Liver (tissue), 9 donors: ENCODE measurements around the gene AUNIP. TPM values are rescaled to one million over a fixed set of nuclear protein-coding genes. Genes with fewer than 3 reads are reported as not detected.

Experiments
- DNase-seq: peaks from one replicate; pipeline ENCODE4 v3.0.0-alpha.2; 2017; ENCODE audit warnings: low spot score
- H3K27ac ChIP-seq, 2 donors: one replicate each; pipeline ENCODE4 v1.7.0; 2013; ENCODE audit warnings: inconsistent platforms in 2 of 2, low read length in 2 of 2, control low read depth in 1 of 2, low read depth in 1 of 2, mild to moderate bottlenecking in 1 of 2
- H3K27me3 ChIP-seq, 4 donors: one replicate each; pipeline versions ENCODE4 v1.6.1 to v1.7.0; 2013; ENCODE audit warnings: low read length in 3 of 4, inconsistent platforms in 1 of 4, mild to moderate bottlenecking in 1 of 4, moderate library complexity in 1 of 4; ENCODE audit not compliant: control insufficient read depth in 4 of 4, insufficient read depth in 4 of 4
- H3K36me3 ChIP-seq, 4 donors: one replicate each; pipeline versions ENCODE4 v1.6.1 to v1.7.0; 2013; ENCODE audit warnings: low read length in 3 of 4, mild to moderate bottlenecking in 3 of 4, low read depth in 1 of 4, moderate library complexity in 1 of 4; ENCODE audit not compliant: control insufficient read depth in 4 of 4, insufficient read depth in 3 of 4
- H3K4me1 ChIP-seq, 4 donors: one replicate each; pipeline versions ENCODE4 v1.6.1 to v1.7.0; 2013; ENCODE audit warnings: low read length in 3 of 4, mild to moderate bottlenecking in 3 of 4, moderate library complexity in 1 of 4; ENCODE audit not compliant: control insufficient read depth in 4 of 4, insufficient read depth in 4 of 4
- H3K4me3 ChIP-seq, 3 donors: one replicate each; pipeline versions ENCODE4 v1.6.1 to v1.7.0; 2013; ENCODE audit warnings: low read length in 3 of 3, control low read depth in 1 of 3, low read depth in 1 of 3, mild to moderate bottlenecking in 1 of 3
- H3K9ac ChIP-seq, 2 donors: one replicate each; pipeline ENCODE4 v1.7.0; 2013; ENCODE audit warnings: low read length in 2 of 2, mild to moderate bottlenecking in 2 of 2, moderate library complexity in 2 of 2, control low read depth in 1 of 2, low read depth in 1 of 2
- H3K9me3 ChIP-seq, 4 donors: one replicate each; pipeline versions ENCODE4 v1.6.1 to v1.7.0; 2013; ENCODE audit warnings: low read length in 3 of 4; ENCODE audit not compliant: control insufficient read depth in 4 of 4
- EGR1 ChIP-seq, 2 donors: IDR thresholded peaks; 2 replicates each; pipeline ENCODE4 v1.6.1; 2016 to 2018; ENCODE audit warnings: antibody characterized with exemption in 2 of 2, low read depth in 2 of 2
- FOXA1 ChIP-seq: IDR thresholded peaks from 2 replicates; pipeline ENCODE4 v1.6.1; 2016; ENCODE audit warnings: antibody characterized with exemption
- FOXA2 ChIP-seq: IDR thresholded peaks from 2 replicates; pipeline ENCODE4 v1.6.1; 2016; ENCODE audit warnings: antibody characterized with exemption
- GABPA ChIP-seq, 2 donors: IDR thresholded peaks in 1 of 2; conservative IDR thresholded peaks in 1 of 2; 2 replicates each; pipeline ENCODE4 v1.6.1; 2016; ENCODE audit warnings: antibody characterized with exemption in 2 of 2, mild to moderate bottlenecking in 1 of 2, moderate library complexity in 1 of 2
- HNF4A ChIP-seq, 2 donors: conservative IDR thresholded peaks; 2 replicates each; pipeline ENCODE4 v1.6.1; 2016; ENCODE audit warnings: antibody characterized with exemption in 2 of 2, mild to moderate bottlenecking in 2 of 2
- HNF4G ChIP-seq: IDR thresholded peaks from 2 replicates; pipeline ENCODE4 v1.6.1; 2016; ENCODE audit warnings: antibody characterized with exemption
- JUND ChIP-seq, 2 donors: IDR thresholded peaks; 2 replicates each; pipeline ENCODE4 v1.6.1; 2016; ENCODE audit warnings: antibody characterized with exemption in 2 of 2
- NR2F2 ChIP-seq: IDR thresholded peaks from 2 replicates; pipeline ENCODE4 v1.6.1; 2016; ENCODE audit warnings: antibody characterized with exemption
- RAD21 ChIP-seq, 2 donors: IDR thresholded peaks; 2 replicates each; pipeline ENCODE4 v1.6.1; 2016; ENCODE audit warnings: antibody characterized with exemption in 2 of 2, mild to moderate bottlenecking in 2 of 2
- RXRA ChIP-seq, 2 donors: IDR thresholded peaks; 2 replicates each; pipeline ENCODE4 v1.6.1; 2017 to 2018; ENCODE audit warnings: antibody characterized with exemption in 2 of 2, mild to moderate bottlenecking in 1 of 2
- SP1 ChIP-seq: IDR thresholded peaks from 2 replicates; pipeline ENCODE4 v1.6.1; 2018; ENCODE audit warnings: antibody characterized with exemption, mild to moderate bottlenecking
- TAF1 ChIP-seq: conservative IDR thresholded peaks from 2 replicates; pipeline ENCODE4 v1.6.1; 2016; ENCODE audit warnings: antibody characterized with exemption, mild to moderate bottlenecking
- YY1 ChIP-seq: IDR thresholded peaks from 2 replicates; pipeline ENCODE4 v1.6.1; 2016; ENCODE audit warnings: antibody characterized with exemption, mild to moderate bottlenecking
- WGBS: extraction: QIAGEN DNeasy Blood & Tissue Kit; methylation state at CpG from one replicate; pipeline ENCODE4 v1.1.7; 2013; 5-methylcytosine and 5-hydroxymethylcytosine counted together
- polyA plus RNA-seq, 2 donors: library from polyadenylated mRNA; stranded (reverse) in 1 of 2; unstranded in 1 of 2; fragments of 200-250 nt in 1 of 2; fragments of >200 nt in 1 of 2; fragmentation: Nextera tagmentation in 1 of 2; extraction: Ambion mirVana in 1 of 2; gene quantifications; one replicate each; pipeline versions ENCODE4 v1.2.1 to v1.2.3, GENCODE V29; 2013 to 2015
- total RNA-seq, 2 donors: library from RNA; depleted of rRNA; stranded (reverse); fragments of >200 nt; gene quantifications; one replicate each; pipeline ENCODE4 v1.2.3, GENCODE V29; 2014
- TF ChIP-seq, protein P1 (sequence below): fragments of 150-350 bp; IDR thresholded peaks from 2 replicates; pipeline ENCODE4 v1.5.1; 2017; ENCODE audit warnings: improper control_type of control experiment, low read depth, low read length; ENCODE audit not compliant: missing input control
- TF ChIP-seq, protein P2 (sequence below): IDR thresholded peaks from 2 replicates; pipeline ENCODE4 v1.6.1; 2016; ENCODE audit warnings: antibody characterized with exemption, mild to moderate bottlenecking
- TF ChIP-seq, protein P3 (sequence below): IDR thresholded peaks from 2 replicates; pipeline ENCODE4 v1.6.1; 2016; ENCODE audit warnings: antibody characterized with exemption
- TF ChIP-seq, protein P4 (sequence below): IDR thresholded peaks from 2 replicates; pipeline ENCODE4 v1.6.1; 2016; ENCODE audit warnings: antibody characterized with exemption
- TF ChIP-seq, protein P5 (sequence below): IDR thresholded peaks from 2 replicates; pipeline ENCODE4 v1.6.1; 2016; ENCODE audit warnings: antibody characterized with exemption
- donor health status: healthy.
- donor health status: healthy.
- donor health status: healthy.
- donor health status: healthy.
- donor health status: healthy.

AUNIP gene
- total and polyA plus RNA-seq, 4 donors, result 0.18 to 9.0 (median 0.56) TPM; not detected in 1

DNA sequence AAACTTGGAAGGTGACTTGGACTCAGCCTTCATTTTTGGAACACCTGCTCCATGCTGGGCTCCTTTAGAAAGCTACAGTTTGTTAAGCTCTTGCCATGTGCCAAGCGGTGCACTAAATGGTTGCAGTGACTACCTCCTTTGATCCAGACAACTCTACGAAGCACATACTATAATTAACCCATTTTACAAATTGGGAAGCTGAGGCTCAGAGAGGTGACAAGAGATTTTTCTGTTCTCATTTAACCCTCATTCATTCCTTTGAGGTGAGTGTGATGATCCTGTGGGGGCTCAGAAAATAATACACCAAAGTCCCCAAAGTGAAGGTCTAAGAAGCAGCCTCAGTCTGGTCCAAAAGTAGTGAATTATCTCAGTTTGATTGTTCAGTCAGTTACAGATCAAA is 17.9 kb upstream of the AUNIP start:
- H3K9me3 ChIP-seq, result no peaks in the 10 kb centered on the region
- WGBS, result 94% methylated on average over 2 of the region's 2 CpGs
- H3K4me1 ChIP-seq, result peaks cover 12 to 54% (median 44%) of the 10 kb centered on the region in 4 donors

DNA sequence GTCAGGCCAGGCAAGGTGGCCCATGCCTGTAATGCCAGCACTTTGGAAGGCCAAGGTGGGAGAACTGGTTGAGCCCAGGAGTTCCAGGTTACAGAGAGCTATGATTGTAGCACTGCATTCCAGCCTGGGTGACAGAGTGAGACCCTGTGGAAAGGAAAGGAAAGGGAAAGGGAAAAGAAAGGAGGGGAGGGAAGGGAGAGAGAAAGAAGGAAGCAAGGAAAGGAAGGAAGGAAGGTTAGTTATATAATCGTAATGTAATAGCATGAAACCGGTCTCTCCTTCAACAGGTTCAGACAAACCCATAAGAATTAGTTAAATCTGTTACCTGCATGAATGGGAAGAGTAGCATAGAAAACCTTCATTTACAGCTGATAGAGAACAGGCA is 17.4 kb upstream of the AUNIP start:
- H3K9ac ChIP-seq, result no peak overlapping the region
- DNase-seq, result no peak
- H3K4me3 ChIP-seq, result no peak overlapping the region
- H3K27me3 ChIP-seq, result no peaks in the 10 kb centered on the region
- peaks cover 15 to 59% (median 49%) of the 10 kb centered on the region in 4 donors for H3K4me1 ChIP-seq
- H3K9me3 ChIP-seq, result no peaks in the 10 kb centered on the region
- H3K36me3 ChIP-seq, result no peaks in the 10 kb centered on the region
- WGBS, result 79% methylated on average over 2 of the region's 2 CpGs
- no peak overlapping the region for H3K27ac ChIP-seq
- TF ChIP-seq, protein P1, sequence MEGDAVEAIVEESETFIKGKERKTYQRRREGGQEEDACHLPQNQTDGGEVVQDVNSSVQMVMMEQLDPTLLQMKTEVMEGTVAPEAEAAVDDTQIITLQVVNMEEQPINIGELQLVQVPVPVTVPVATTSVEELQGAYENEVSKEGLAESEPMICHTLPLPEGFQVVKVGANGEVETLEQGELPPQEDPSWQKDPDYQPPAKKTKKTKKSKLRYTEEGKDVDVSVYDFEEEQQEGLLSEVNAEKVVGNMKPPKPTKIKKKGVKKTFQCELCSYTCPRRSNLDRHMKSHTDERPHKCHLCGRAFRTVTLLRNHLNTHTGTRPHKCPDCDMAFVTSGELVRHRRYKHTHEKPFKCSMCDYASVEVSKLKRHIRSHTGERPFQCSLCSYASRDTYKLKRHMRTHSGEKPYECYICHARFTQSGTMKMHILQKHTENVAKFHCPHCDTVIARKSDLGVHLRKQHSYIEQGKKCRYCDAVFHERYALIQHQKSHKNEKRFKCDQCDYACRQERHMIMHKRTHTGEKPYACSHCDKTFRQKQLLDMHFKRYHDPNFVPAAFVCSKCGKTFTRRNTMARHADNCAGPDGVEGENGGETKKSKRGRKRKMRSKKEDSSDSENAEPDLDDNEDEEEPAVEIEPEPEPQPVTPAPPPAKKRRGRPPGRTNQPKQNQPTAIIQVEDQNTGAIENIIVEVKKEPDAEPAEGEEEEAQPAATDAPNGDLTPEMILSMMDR, result no peak
- TF ChIP-seq, protein P2, sequence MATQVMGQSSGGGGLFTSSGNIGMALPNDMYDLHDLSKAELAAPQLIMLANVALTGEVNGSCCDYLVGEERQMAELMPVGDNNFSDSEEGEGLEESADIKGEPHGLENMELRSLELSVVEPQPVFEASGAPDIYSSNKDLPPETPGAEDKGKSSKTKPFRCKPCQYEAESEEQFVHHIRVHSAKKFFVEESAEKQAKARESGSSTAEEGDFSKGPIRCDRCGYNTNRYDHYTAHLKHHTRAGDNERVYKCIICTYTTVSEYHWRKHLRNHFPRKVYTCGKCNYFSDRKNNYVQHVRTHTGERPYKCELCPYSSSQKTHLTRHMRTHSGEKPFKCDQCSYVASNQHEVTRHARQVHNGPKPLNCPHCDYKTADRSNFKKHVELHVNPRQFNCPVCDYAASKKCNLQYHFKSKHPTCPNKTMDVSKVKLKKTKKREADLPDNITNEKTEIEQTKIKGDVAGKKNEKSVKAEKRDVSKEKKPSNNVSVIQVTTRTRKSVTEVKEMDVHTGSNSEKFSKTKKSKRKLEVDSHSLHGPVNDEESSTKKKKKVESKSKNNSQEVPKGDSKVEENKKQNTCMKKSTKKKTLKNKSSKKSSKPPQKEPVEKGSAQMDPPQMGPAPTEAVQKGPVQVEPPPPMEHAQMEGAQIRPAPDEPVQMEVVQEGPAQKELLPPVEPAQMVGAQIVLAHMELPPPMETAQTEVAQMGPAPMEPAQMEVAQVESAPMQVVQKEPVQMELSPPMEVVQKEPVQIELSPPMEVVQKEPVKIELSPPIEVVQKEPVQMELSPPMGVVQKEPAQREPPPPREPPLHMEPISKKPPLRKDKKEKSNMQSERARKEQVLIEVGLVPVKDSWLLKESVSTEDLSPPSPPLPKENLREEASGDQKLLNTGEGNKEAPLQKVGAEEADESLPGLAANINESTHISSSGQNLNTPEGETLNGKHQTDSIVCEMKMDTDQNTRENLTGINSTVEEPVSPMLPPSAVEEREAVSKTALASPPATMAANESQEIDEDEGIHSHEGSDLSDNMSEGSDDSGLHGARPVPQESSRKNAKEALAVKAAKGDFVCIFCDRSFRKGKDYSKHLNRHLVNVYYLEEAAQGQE, result no peak
- TF ChIP-seq EGR1 (IDR thresholded peaks at IDR 0.05; ENCODE audit: low read depth in 2 of 2) (no peak), HNF4G (no peak)

More for the DNA sequence above, 17.9 kb upstream of the AUNIP start:
- Histone ChIP-seq H3K27ac (no peak overlapping the region), H3K4me3 (no peak overlapping the region), H3K27me3 (no peaks in the 10 kb centered on the region), H3K9ac (no peak overlapping the region), H3K36me3 (no peaks in the 10 kb centered on the region)
- DNase-seq, result no peak
- TF ChIP-seq TAF1, result no peak
- TF ChIP-seq HNF4G, result no peak
- no peak for TF ChIP-seq JUND (IDR thresholded peaks at IDR 0.05)
- no peak for TF ChIP-seq RXRA (IDR thresholded peaks at IDR 0.05)
- TF ChIP-seq FOXA1, result no peak
- no peak for TF ChIP-seq GABPA (IDR thresholded peaks at IDR 0.05 in 1 of 2, conservative IDR thresholded peaks at IDR 0.05 in 1 of 2)
- TF ChIP-seq, protein P3, sequence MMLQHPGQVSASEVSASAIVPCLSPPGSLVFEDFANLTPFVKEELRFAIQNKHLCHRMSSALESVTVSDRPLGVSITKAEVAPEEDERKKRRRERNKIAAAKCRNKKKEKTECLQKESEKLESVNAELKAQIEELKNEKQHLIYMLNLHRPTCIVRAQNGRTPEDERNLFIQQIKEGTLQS, result no peak
- no peak for TF ChIP-seq YY1
- TF ChIP-seq, protein P4, sequence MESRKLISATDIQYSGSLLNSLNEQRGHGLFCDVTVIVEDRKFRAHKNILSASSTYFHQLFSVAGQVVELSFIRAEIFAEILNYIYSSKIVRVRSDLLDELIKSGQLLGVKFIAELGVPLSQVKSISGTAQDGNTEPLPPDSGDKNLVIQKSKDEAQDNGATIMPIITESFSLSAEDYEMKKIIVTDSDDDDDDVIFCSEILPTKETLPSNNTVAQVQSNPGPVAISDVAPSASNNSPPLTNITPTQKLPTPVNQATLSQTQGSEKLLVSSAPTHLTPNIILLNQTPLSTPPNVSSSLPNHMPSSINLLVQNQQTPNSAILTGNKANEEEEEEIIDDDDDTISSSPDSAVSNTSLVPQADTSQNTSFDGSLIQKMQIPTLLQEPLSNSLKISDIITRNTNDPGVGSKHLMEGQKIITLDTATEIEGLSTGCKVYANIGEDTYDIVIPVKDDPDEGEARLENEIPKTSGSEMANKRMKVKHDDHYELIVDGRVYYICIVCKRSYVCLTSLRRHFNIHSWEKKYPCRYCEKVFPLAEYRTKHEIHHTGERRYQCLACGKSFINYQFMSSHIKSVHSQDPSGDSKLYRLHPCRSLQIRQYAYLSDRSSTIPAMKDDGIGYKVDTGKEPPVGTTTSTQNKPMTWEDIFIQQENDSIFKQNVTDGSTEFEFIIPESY, result no peak
- TF ChIP-seq, protein P2, result no peak
- TF ChIP-seq, protein P1, result no peak
- no peak for TF ChIP-seq HNF4A (conservative IDR thresholded peaks at IDR 0.05)
- no peak for TF ChIP-seq RAD21 (IDR thresholded peaks at IDR 0.05)
- TF ChIP-seq NR2F2, result no peak
- TF ChIP-seq SP1, result no peak
- no peak for TF ChIP-seq FOXA2
- TF ChIP-seq, protein P5, sequence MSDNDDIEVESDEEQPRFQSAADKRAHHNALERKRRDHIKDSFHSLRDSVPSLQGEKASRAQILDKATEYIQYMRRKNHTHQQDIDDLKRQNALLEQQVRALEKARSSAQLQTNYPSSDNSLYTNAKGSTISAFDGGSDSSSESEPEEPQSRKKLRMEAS, result no peak
